Mesenteric fat pad (tissue), 1 donor: ENCODE measurements around the gene PTPRN2. TPM values are rescaled to one million over a fixed set of nuclear protein-coding genes. Genes with fewer than 3 reads are reported as not detected.

Experiments used
- DNase-seq: peaks from one replicate; pipeline ENCODE4 v3.0.0-alpha.2; 2020; ENCODE audit warnings: low spot score
- total RNA-seq: library from RNA; stranded (reverse); fragmentation: NEBNext Ultra II Directional; extraction: Animal tissue kit (Norgen Biotek cat#: 25700); gene quantifications from one replicate; pipeline ENCODE4 v1.2.1, GENCODE V29; 2021
- donor health status: DM: yes; HTN: yes; CAD: no.

PTPRN2 gene
- total RNA-seq, 1 donor from 2014 or later, result 2.6 TPM

- no peak for DNase-seq
These were observed 16.4 kb upstream of the PTPRN2 start for GRCh38 chr7:158603773-158604755.

GRCh38 chr7:158602905-158603772 is 15.5 kb upstream of the PTPRN2 start:
- DNase-seq, result no peak

DNA sequence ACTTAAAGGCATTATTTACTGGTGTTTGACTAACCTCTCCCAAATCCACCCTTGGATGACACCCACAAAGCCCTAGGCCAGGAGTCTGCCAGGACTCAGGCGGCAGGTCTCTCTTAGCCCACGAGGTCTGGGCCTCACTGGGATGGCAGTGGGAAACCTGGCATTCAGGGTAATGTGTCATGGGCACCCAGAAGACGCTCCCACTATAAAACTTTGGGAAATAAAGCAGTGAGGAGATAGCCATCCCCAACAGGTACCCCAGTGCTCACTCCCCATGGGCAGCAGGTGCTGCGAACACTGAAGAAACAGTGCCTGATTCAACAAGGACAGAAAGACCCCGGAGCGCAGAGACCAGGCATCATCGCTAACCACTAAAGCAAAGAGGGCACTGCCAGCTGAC is 14.4 kb upstream of the PTPRN2 start:
- DNase-seq, result no peak

GRCh38 chr7:158601090-158601489 is 13.5 kb upstream of the PTPRN2 start:
- DNase-seq, result no peak

- no peak for DNase-seq
These were observed 9.1 kb upstream of the PTPRN2 start for GRCh38 chr7:158596745-158597144.

DNA sequence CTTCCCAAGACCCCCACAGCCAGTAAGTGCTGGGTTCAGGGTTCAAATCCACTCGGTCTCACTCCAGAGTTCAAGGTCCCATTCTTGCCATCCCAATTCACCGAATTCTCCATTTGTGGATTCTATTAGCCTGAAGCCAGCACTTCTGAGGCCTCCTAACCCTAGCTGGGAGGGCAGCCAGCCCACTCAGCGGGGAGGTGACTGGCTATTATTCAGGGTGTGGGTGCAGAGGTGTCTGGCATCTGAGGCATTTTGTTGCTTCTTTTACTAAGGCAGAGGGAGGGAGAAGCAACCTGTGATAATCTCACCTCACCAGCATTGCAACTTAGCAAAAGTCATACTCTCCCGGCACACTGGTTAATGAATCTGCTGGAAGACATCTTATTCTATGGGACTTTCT is 8.7 kb upstream of the PTPRN2 start:
- DNase-seq, result no peak

GRCh38 chr7:158595068-158595467 is 7.4 kb upstream of the PTPRN2 start:
- no peak for DNase-seq

DNA sequence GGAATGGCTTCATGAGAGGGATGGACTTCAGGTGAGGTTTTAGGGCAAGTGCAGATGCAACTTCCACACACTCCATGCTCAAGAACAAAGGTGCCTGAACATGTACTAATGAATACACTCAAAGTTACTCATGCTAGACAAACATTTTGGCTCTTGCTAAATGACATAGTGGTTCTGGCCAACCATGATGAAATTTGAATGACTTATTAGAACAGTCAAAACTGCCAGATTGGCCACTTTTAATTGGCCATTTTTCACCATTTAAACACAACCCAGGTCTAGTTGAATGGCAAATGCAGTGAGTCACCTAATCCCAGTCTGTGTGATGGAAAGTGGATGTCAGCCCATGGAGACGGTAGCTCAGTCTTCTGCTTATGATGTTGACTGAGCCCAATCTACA is 4.9 kb upstream of the PTPRN2 start:
- no peak for DNase-seq

GRCh38 chr7:158591944-158592343 is 4.3 kb upstream of the PTPRN2 start:
- no peak for DNase-seq

- peak; percentile 67 for DNase-seq
These were observed 2.5 kb upstream of the PTPRN2 start for GRCh38 chr7:158590181-158590530.

GRCh38 chr7:158589653-158590052 is 2.0 kb upstream of the PTPRN2 start:
- no peak for DNase-seq

- DNase-seq, result peak; percentile 81
These were observed 1.3 kb upstream of the PTPRN2 start for GRCh38 chr7:158588878-158589442.

- DNase-seq, result peak; percentile 82
These were observed 658 bp upstream of the PTPRN2 start for GRCh38 chr7:158588085-158588877.

GRCh38 chr7:158586499-158587161 is 993 bp downstream of the PTPRN2 start:
- no peak for DNase-seq

DNA sequence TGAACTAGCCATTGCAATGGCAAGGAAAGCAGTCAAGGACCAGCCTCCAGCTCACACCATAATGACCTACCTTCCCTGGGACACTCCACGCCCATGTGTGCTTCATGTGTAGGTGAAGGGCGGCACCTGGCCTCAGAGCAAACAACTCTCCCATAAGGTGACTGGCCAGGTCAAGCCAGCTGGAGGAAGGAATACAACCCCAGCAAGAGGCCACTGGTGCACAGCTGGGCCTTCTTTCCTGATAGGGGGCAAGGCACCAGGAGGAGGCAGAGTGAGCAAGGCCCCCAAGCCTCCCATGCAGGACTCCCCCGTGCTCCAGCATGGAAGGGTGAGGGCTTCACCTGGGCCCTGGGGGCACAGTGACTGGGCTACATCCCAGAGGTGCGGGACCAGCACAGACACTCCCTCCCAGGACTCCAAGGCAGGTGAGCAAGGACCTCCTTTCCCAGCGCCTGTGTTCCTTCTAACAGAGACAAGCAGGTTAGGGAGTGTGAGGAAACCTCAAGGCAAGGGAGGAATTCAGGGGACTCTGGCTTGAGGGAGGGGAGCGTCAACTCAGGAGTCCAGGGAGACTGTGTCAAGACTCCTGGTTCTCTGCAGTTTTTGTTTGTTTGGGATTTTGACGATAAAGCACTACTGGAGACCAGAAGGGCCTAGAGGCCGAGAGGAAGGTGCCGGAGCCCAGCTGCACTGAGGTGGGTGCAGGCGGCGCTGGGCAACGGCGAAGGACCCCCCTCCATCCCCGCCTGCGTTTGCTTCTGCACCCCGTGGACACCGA is 1.7 kb downstream of the PTPRN2 start:
- no peak for DNase-seq

DNA sequence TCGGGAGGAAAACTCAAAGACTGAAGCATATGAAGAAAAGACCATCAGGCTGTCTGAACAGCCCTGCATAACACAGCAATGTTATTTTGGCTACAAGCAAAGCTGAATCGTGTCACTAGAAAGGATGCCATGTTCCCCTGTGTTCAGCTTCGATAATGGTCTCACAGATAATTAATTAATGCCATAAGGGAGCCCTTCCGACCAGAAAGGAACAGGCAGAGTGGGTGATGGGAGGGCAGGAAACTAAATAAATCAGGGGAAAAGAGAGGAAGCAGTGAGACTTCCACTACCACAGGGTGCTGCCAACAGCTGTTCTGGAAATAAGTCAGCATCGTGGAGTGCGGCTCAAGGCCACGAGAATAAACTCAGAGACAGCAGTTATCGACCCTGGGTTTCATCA is 3.2 kb downstream of the PTPRN2 start:
- DNase-seq, result no peak

DNA sequence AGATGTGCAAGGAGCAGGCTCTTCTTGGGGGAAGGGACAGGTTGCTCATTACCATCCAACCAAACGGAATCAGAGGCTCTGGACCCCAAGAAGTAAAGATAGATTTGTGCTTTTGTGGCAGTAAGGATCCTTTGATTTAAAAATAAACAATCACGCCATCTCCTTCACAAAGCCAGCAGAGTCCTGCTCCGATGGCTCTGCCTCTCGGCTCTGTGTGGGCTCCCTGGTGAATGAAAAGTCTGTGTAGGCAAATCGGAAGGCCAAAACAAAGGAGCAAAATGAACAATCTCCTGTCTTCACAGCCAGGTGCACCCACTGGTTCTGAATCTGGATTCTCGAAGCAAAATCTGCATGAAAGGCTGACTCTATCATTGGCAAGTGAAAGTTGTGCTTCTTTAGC is 3.8 kb downstream of the PTPRN2 start:
- no peak for DNase-seq

DNA sequence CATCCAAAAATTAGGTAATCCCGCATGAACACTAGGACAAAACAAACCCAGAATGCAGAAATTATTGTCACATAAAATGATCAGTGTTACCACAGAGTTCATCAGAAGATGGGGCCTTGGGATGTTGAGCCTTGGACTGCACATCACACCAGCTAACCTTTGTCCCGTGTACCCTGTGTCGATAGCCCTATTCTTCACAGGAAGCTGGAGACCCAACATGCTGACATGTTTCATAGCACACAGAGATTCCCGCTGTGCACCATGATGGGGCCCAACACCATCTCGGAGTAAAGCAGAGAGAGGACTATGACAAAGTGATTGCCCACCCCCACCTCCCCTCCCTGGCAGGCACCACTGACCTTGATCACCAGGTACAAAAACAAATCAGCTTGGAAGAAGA is 4.5 kb downstream of the PTPRN2 start:
- DNase-seq, result no peak

DNA sequence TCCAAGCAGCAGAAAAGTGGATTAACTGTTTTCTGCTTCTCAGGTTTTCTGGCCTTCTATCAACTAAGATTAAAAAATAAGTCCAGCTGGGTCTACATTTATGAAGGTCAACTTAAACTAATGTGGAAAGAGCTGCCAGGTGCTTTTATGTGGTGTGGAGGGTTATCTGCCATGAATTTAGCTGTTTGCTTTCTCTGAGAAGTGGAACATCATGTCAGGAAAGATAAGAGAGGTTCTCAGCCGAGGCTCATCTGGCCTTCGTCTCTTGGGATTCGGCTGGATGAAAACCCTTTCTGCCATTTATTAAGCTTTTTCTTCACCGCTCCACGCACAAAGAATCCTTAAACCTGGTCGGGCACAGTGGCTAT is 5.5 kb downstream of the PTPRN2 start:
- no peak for DNase-seq
